Neural cell (in vitro differentiated cells): Measurements from ENCODE around the gene CXCL14.

ENCODE experiments used
- EZH2 ChIP-seq: fragments of 200-600, 300-800 bp; shearing (Covaris generic), sonication (generic); IDR thresholded peaks from 2 replicates; pipeline ENCODE4 v1.6.1; 2014; ENCODE audit warnings: antibody characterized with exemption, low read length, borderline replicate concordance, mild to moderate bottlenecking; ENCODE audit not compliant: insufficient read depth, poor library complexity, severe bottlenecking
- TF ChIP-seq, protein P1 (sequence below): fragments of 450-650 bp; IDR thresholded peaks from 2 replicates; pipeline ENCODE4 v1.5.1; 2014; ENCODE audit warnings: antibody characterized with exemption, mild to moderate bottlenecking, moderate library complexity; ENCODE audit not compliant: poor library complexity, severe bottlenecking

- TF ChIP-seq EZH2 = no peak
- TF ChIP-seq, protein P1, sequence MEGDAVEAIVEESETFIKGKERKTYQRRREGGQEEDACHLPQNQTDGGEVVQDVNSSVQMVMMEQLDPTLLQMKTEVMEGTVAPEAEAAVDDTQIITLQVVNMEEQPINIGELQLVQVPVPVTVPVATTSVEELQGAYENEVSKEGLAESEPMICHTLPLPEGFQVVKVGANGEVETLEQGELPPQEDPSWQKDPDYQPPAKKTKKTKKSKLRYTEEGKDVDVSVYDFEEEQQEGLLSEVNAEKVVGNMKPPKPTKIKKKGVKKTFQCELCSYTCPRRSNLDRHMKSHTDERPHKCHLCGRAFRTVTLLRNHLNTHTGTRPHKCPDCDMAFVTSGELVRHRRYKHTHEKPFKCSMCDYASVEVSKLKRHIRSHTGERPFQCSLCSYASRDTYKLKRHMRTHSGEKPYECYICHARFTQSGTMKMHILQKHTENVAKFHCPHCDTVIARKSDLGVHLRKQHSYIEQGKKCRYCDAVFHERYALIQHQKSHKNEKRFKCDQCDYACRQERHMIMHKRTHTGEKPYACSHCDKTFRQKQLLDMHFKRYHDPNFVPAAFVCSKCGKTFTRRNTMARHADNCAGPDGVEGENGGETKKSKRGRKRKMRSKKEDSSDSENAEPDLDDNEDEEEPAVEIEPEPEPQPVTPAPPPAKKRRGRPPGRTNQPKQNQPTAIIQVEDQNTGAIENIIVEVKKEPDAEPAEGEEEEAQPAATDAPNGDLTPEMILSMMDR = no peak
Observed at GRCh38 chr5:135596788-135597187, 18.0 kb upstream of the CXCL14 start.
